IMR-90 (cell line): Measurements from ENCODE around the gene PLB1. TPM values are rescaled to one million over a fixed set of nuclear protein-coding genes. Genes with fewer than 3 reads are reported as not detected.

Experiments
- ATAC-seq: fragments of 200-7000 bp; cut with Tn5 transposase; 2 replicates; pipeline ENCODE4 v1.9.1; 2020; ENCODE audit warnings: low read depth, mild to moderate bottlenecking, moderate library complexity
- BruUV-seq: library from RNA; stranded (reverse); fragments of 400-500 nt; replicated peaks from 2 replicates; lab custom pipeline; 2021; lab: Mats Ljungman, UMichigan
- CTCF ChIA-PET: fragments of 300-600 bp; formaldehyde crosslinking; extraction: SDS; loops from one replicate; lab custom pipeline; 2021; ENCODE audit warnings: antibody characterized with exemption; lab: Yijun Ruan, JAX
- POLR2A ChIA-PET: fragments of 300-600 bp; sonication (Branson Sonifier 250); formaldehyde crosslinking; loops from one replicate; lab custom pipeline; 2022; ENCODE audit warnings: antibody characterized with exemption; ENCODE audit not compliant: unreplicated experiment; lab: Charles Lee
- DNase-seq: peaks from one replicate; pipeline ENCODE4 v3.0.0; 2013
- H2AFZ ChIP-seq: replicated peaks from 2 replicates; pipeline ENCODE3; 2013; ENCODE audit warnings: low read length, mild to moderate bottlenecking; ENCODE audit not compliant: poor library complexity
- H2AK5ac ChIP-seq: 2 replicates; pipeline ENCODE4 v1.6.1; 2013; ENCODE audit warnings: low read depth, low read length, inconsistent platforms
- H2AK9ac ChIP-seq: replicated peaks from 2 replicates; pipeline ENCODE3; 2013; ENCODE audit warnings: mild to moderate bottlenecking, low read depth, low read length, moderate library complexity; ENCODE audit not compliant: poor library complexity
- H2BK120ac ChIP-seq: 2 replicates; pipeline ENCODE4 v1.6.1; 2013; ENCODE audit warnings: low read depth, low read length, inconsistent platforms
- H2BK15ac ChIP-seq: 3 replicates; pipeline ENCODE4 v1.6.1; 2013; ENCODE audit warnings: low read depth, low read length, inconsistent platforms
- H2BK20ac ChIP-seq: 2 replicates; pipeline ENCODE4 v1.6.1; 2013; ENCODE audit warnings: low read depth, mild to moderate bottlenecking, inconsistent platforms, low read length, moderate library complexity
- H2BK5ac ChIP-seq: 2 replicates; pipeline ENCODE4 v1.6.1; 2013; ENCODE audit warnings: mild to moderate bottlenecking, low read depth, low read length, inconsistent platforms; ENCODE audit not compliant: poor library complexity, severe bottlenecking
- H3K14ac ChIP-seq: replicated peaks from 2 replicates; pipeline ENCODE4 v1.6.1; 2013; ENCODE audit warnings: low read depth, low read length, inconsistent platforms
- H3K18ac ChIP-seq: 2 replicates; pipeline ENCODE4 v1.6.1; 2013; ENCODE audit warnings: low read depth, low read length, control low read depth
- H3K23ac ChIP-seq: 2 replicates; pipeline ENCODE4 v1.6.1; 2013; ENCODE audit warnings: low read depth, low read length, inconsistent platforms
- H3K27ac ChIP-seq: 2 replicates; pipeline ENCODE4 v1.5.1; 2013; ENCODE audit warnings: mild to moderate bottlenecking, control low read depth, low read length; ENCODE audit not compliant: insufficient read depth
- H3K27me3 ChIP-seq: 2 replicates; pipeline ENCODE4 v1.6.1; 2013; ENCODE audit warnings: low read length; ENCODE audit not compliant: control insufficient read depth, insufficient read depth
- H3K36me3 ChIP-seq: 2 replicates; pipeline ENCODE4 v1.6.1; 2013; ENCODE audit warnings: low read length, mixed read lengths; ENCODE audit not compliant: control insufficient read depth, insufficient read depth
- H3K4ac ChIP-seq: 2 replicates; pipeline ENCODE4 v1.6.1; 2013; ENCODE audit warnings: low read depth, low read length, inconsistent platforms
- H3K4me1 ChIP-seq: 2 replicates; pipeline ENCODE4 v1.6.1; 2013; ENCODE audit warnings: low read length, mixed read lengths; ENCODE audit not compliant: control insufficient read depth, insufficient read depth
- H3K4me2 ChIP-seq: 2 replicates; pipeline ENCODE4 v1.6.1; 2013; ENCODE audit warnings: low read depth, mild to moderate bottlenecking, control low read depth, low read length, moderate library complexity
- H3K4me3 ChIP-seq: 2 replicates; pipeline ENCODE4 v1.5.1; 2013; ENCODE audit warnings: low read depth, mild to moderate bottlenecking, control low read depth, low read length, moderate library complexity; ENCODE audit not compliant: insufficient read depth
- H3K56ac ChIP-seq: 2 replicates; pipeline ENCODE4 v1.6.1; 2013; ENCODE audit warnings: low read length, inconsistent platforms; ENCODE audit not compliant: insufficient read depth; ENCODE audit errors: extremely low read depth
- H3K79me1 ChIP-seq, 2 experiments: 2 replicates each; pipeline ENCODE4 v1.6.1; 2013; ENCODE audit warnings: low read length in 2 of 2, inconsistent platforms in 1 of 2, low read depth in 1 of 2
- H3K9ac ChIP-seq: 2 replicates; pipeline ENCODE4 v1.6.1; 2013; ENCODE audit warnings: low read depth, low read length, control low read depth
- H3K9me1 ChIP-seq: 2 replicates; pipeline ENCODE4 v1.6.1; 2013; ENCODE audit warnings: low read length, inconsistent platforms; ENCODE audit not compliant: insufficient read depth
- H3K9me3 ChIP-seq: 2 replicates; pipeline ENCODE4 v1.6.1; 2013; ENCODE audit warnings: low read length; ENCODE audit not compliant: control insufficient read depth, insufficient read depth
- H4K20me1 ChIP-seq: 2 replicates; pipeline ENCODE4 v1.6.1; 2013; ENCODE audit warnings: low read length, inconsistent platforms; ENCODE audit not compliant: insufficient read depth
- H4K5ac ChIP-seq: 2 replicates; pipeline ENCODE4 v1.6.1; 2013; ENCODE audit warnings: mild to moderate bottlenecking, low read depth, low read length, control low read depth
- H4K8ac ChIP-seq, 2 experiments: 2 replicates each; pipeline ENCODE4 v1.6.1; 2013; ENCODE audit warnings: low read depth in 2 of 2, low read length in 2 of 2, control low read depth in 1 of 2, inconsistent platforms in 1 of 2
- H4K91ac ChIP-seq: 2 replicates; pipeline ENCODE4 v1.6.1; 2013; ENCODE audit warnings: low read depth, low read length, inconsistent platforms; ENCODE audit not compliant: insufficient read depth
- BHLHE40 ChIP-seq: fragments of 150-350 bp; IDR thresholded peaks from 2 replicates; pipeline ENCODE4 v1.6.1; 2016; ENCODE audit warnings: mild to moderate bottlenecking, low read depth, low read length
- CEBPB ChIP-seq: IDR thresholded peaks from 2 replicates; pipeline ENCODE4 v1.6.1; 2012; ENCODE audit warnings: low read depth, low read length, improper control_type of control experiment
- CHD1 ChIP-seq: IDR thresholded peaks from 2 replicates; pipeline ENCODE4 v1.6.1; 2012; ENCODE audit warnings: low read depth, low read length, improper control_type of control experiment
- FOS ChIP-seq: fragments of 150-350 bp; IDR thresholded peaks from 2 replicates; pipeline ENCODE4 v1.6.1; 2016; ENCODE audit warnings: low read depth, low read length
- MAFK ChIP-seq: IDR thresholded peaks from 2 replicates; pipeline ENCODE4 v1.6.1; 2012; ENCODE audit warnings: low read depth, low read length, improper control_type of control experiment
- MAZ ChIP-seq: IDR thresholded peaks from 2 replicates; pipeline ENCODE4 v1.6.1; 2012; ENCODE audit warnings: low read depth, mild to moderate bottlenecking, low read length, improper control_type of control experiment, moderate library complexity, borderline replicate concordance
- MXI1 ChIP-seq: IDR thresholded peaks from 2 replicates; pipeline ENCODE4 v1.6.1; 2012; ENCODE audit warnings: low read depth, mild to moderate bottlenecking, low read length, moderate library complexity, borderline replicate concordance
- NFE2L2 ChIP-seq: fragments of 150-350 bp; IDR thresholded peaks from 2 replicates; pipeline ENCODE4 v1.6.1; 2016; ENCODE audit warnings: low read depth, mild to moderate bottlenecking, low read length
- POLR2A ChIP-seq: IDR thresholded peaks from 2 replicates; pipeline ENCODE4 v1.6.1; 2012; ENCODE audit warnings: mild to moderate bottlenecking, low read depth, low read length
- RAD21 ChIP-seq: IDR thresholded peaks from 2 replicates; pipeline ENCODE4 v1.6.1; 2012; ENCODE audit warnings: low read length, improper control_type of control experiment
- RCOR1 ChIP-seq: IDR thresholded peaks from 2 replicates; pipeline ENCODE4 v1.6.1; 2012; ENCODE audit warnings: mild to moderate bottlenecking, low read length, improper control_type of control experiment; ENCODE audit not compliant: insufficient replicate concordance
- WGBS, 2 experiments: methylation state at CpG; one replicate each; pipeline versions ENCODE4 v1.1.5 to v1.1.7; 2013; ENCODE audit warnings: missing lambda C conversion rate in 2 of 2; ENCODE audit not compliant: insufficient read length in 1 of 2; ENCODE audit errors: extremely low coverage in 2 of 2; 5-methylcytosine and 5-hydroxymethylcytosine counted together
- dilution Hi-C: fragments of 300-500 bp; cut with HindIII; formaldehyde crosslinking; loops from one replicate; pipeline ENCODE4 v1.14.3; 2018; ENCODE audit warnings: low sequenced_read_pairs; ENCODE audit not compliant: unreplicated experiment
- in situ Hi-C: fragments of 300-500 bp; cut with MboI; formaldehyde crosslinking; loops from 3 replicates; pipeline ENCODE4 v1.14.3; 2019; ENCODE audit warnings: low sequenced_read_pairs, inconsistent platforms, mixed read lengths
- intact Hi-C: fragments of 100-400 bp; cut with micrococcal nuclease; formaldehyde crosslinking; loops from 2 replicates; pipeline ENCODE4 v1.10.0; 2022
- polyA plus RNA-seq, 3 experiments: library from polyadenylated mRNA; depleted of rRNA; stranded (reverse); fragments of >200 nt; gene quantifications; 2 replicates each; pipeline ENCODE4 v1.2.3, GENCODE V29; 2012; ENCODE audit warnings: low replicate concordance in 1 of 3
- total RNA-seq: library from RNA; depleted of rRNA; stranded (reverse); fragments of >200 nt; gene quantifications from 2 replicates; pipeline ENCODE4 v1.2.3, GENCODE V29; 2012
- TF ChIP-seq, protein P1 (sequence below): fragments of 150-350 bp; IDR thresholded peaks from 2 replicates; pipeline ENCODE4 v1.6.1; 2017; ENCODE audit warnings: mild to moderate bottlenecking, antibody characterized with exemption, low read length, low read depth
- TF ChIP-seq, protein P2 (sequence below): conservative IDR thresholded peaks from 2 replicates; pipeline ENCODE4 v1.5.1; 2012; ENCODE audit warnings: mild to moderate bottlenecking, low read depth, low read length, improper control_type of control experiment
- TF ChIP-seq, protein P3 (sequence below): fragments of 150-350 bp; IDR thresholded peaks from 2 replicates; pipeline ENCODE4 v1.6.1; 2016; ENCODE audit warnings: low read depth, mild to moderate bottlenecking, low read length, moderate library complexity, borderline replicate concordance

The PLB1 gene
- total and polyA plus RNA-seq, 2 of the 4 experiments (the other 2 are of a cell fraction): 0.74 to 0.90 TPM

DNA sequence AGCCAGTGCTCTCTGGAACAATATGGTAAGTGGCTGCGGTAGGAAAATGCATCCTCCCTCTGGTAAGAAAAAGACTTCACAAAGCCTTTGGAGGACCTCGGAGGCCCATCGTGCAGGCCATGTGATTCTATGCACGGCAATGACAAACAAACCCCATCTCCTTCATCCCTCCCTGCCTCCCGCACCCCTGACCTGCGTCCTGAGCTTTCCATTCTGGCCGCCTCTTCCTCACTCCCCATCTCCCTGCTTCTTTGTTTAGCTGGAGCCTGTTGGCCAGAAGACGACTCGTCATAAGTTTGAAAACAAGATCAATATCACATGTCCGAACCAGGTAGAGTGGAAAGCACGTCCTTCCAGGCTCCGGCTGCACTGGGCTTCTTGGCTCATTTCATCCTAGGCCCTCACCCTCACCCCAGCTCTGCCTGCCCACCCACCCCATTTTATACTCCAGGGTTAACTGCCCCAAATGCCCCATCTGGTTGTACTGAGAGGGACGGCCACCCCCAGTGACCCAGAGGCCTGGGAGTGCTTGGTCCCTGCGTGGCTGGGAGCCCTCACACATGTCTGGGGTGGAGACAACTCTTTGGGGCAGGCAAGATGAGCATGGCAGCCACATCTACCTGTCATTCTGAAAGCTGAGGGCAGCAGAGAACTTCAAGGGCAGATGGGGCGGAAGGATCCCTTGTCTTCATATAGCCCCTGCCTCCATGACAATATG, 94.0 kb downstream of the PLB1 start:
- no peak overlapping the region for H2BK120ac ChIP-seq
- DNase-seq (no peak), ATAC-seq (no peak)
- H3K4me3 ChIP-seq: no peak overlapping the region
- no peak overlapping the region for H3K18ac ChIP-seq
- H3K79me1 ChIP-seq: peaks cover 0 to 17% of the 10 kb centered on the region in 2 experiments; a peak in 2 of 4 replicates
- ChIA-PET CTCF (no interaction called here), POLR2A (no interaction called here)
- H3K56ac ChIP-seq: no peak overlapping the region
- no peak overlapping the region for H2AK9ac ChIP-seq
- H3K36me3 ChIP-seq: no peaks in the 10 kb centered on the region
- no peak overlapping the region for H3K4me2 ChIP-seq
- no peak overlapping the region for H3K9ac ChIP-seq
- WGBS, 2 experiments: 94% methylated on average over 6 of the region's 15 CpGs; no CpG with 5 or more reads in 1 of the 2 experiments
- H3K14ac ChIP-seq: no peak overlapping the region
- H3K27me3 ChIP-seq: no peaks in the 10 kb centered on the region
- H3K9me1 ChIP-seq: peaks cover 15% of the 10 kb centered on the region; the same call in 1 of the 2 replicates
- H4K20me1 ChIP-seq: no peaks in the 10 kb centered on the region
- H2BK5ac ChIP-seq: no peak overlapping the region
- peaks cover 5% of the 10 kb centered on the region for H3K4me1 ChIP-seq
- no peak overlapping the region for H4K5ac ChIP-seq
- BruUV-seq: no TSS peak
- H3K9me3 ChIP-seq: no peaks in the 10 kb centered on the region
- intact Hi-C loops (no loop called here), in situ Hi-C loops (loop anchor here (5.0 to 25.0 kb wide), 2 partner anchors 162 to 322 kb away; partner anchors contain the start of gene PPP1CB), dilution Hi-C loops (no loop called here)
- H2AK5ac ChIP-seq: no peak overlapping the region
- no peak overlapping the region for H2BK15ac ChIP-seq
- H2BK20ac ChIP-seq: no peak overlapping the region
- H3K27ac ChIP-seq: no peak overlapping the region
- TF ChIP-seq RAD21: no peak
- TF ChIP-seq MAZ: no peak
- no peak for TF ChIP-seq RCOR1
- no peak for TF ChIP-seq POLR2A
- TF ChIP-seq NFE2L2: no peak
- TF ChIP-seq FOS: no peak
- no peak for TF ChIP-seq BHLHE40
- TF ChIP-seq, protein P1, sequence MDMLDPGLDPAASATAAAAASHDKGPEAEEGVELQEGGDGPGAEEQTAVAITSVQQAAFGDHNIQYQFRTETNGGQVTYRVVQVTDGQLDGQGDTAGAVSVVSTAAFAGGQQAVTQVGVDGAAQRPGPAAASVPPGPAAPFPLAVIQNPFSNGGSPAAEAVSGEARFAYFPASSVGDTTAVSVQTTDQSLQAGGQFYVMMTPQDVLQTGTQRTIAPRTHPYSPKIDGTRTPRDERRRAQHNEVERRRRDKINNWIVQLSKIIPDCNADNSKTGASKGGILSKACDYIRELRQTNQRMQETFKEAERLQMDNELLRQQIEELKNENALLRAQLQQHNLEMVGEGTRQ: no peak
- no peak for TF ChIP-seq MXI1
- no peak for TF ChIP-seq CHD1
- TF ChIP-seq, protein P2, sequence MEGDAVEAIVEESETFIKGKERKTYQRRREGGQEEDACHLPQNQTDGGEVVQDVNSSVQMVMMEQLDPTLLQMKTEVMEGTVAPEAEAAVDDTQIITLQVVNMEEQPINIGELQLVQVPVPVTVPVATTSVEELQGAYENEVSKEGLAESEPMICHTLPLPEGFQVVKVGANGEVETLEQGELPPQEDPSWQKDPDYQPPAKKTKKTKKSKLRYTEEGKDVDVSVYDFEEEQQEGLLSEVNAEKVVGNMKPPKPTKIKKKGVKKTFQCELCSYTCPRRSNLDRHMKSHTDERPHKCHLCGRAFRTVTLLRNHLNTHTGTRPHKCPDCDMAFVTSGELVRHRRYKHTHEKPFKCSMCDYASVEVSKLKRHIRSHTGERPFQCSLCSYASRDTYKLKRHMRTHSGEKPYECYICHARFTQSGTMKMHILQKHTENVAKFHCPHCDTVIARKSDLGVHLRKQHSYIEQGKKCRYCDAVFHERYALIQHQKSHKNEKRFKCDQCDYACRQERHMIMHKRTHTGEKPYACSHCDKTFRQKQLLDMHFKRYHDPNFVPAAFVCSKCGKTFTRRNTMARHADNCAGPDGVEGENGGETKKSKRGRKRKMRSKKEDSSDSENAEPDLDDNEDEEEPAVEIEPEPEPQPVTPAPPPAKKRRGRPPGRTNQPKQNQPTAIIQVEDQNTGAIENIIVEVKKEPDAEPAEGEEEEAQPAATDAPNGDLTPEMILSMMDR: no peak
- no peak for TF ChIP-seq CEBPB
- TF ChIP-seq, protein P3, sequence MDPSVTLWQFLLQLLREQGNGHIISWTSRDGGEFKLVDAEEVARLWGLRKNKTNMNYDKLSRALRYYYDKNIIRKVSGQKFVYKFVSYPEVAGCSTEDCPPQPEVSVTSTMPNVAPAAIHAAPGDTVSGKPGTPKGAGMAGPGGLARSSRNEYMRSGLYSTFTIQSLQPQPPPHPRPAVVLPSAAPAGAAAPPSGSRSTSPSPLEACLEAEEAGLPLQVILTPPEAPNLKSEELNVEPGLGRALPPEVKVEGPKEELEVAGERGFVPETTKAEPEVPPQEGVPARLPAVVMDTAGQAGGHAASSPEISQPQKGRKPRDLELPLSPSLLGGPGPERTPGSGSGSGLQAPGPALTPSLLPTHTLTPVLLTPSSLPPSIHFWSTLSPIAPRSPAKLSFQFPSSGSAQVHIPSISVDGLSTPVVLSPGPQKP: no peak
- TF ChIP-seq MAFK: no peak
- H2AFZ ChIP-seq: no peak overlapping the region
- no peak overlapping the region; the same call in 1 of the 2 replicates for H4K91ac ChIP-seq
- H4K8ac ChIP-seq: no peak overlapping the region
- no peak overlapping the region for H3K23ac ChIP-seq
- H3K4ac ChIP-seq: no peak overlapping the region
